NCI-H1092 treated with DMSO at 0.1 percent for 48 hours (cell line): ENCODE results near the gene WDR88.
"Not testable (repeated sequence)": the region's sequence is repeated elsewhere in the genome, so short reads cannot be mapped to it uniquely, and the experiment has no call there.

ENCODE experiments used
- DNase-seq: peaks from one replicate; lab custom pipeline; 2025; lab: John Stamatoyannopoulos, UW

WDR88 gene

GRCh38 chr19:33211794-33212435 lies 80.0 kb downstream of the WDR88 start:
- no peak for DNase-seq

GRCh38 chr19:33212436-33213172 lies 80.7 kb downstream of the WDR88 start:
- no peak for DNase-seq

- DNase-seq = peak; percentile 21
Measured at GRCh38 chr19:33214596-33214995, 82.7 kb downstream of the WDR88 start.

GRCh38 chr19:33215438-33216197 lies 83.7 kb downstream of the WDR88 start:
- DNase-seq = no peak

GRCh38 chr19:33216198-33216830 lies 84.4 kb downstream of the WDR88 start:
- no peak for DNase-seq

GRCh38 chr19:33217881-33218280 lies 86.0 kb downstream of the WDR88 start:
- no peak for DNase-seq

GRCh38 chr19:33219261-33219815 lies 87.4 kb downstream of the WDR88 start:
- DNase-seq = no peak

- no peak for DNase-seq
Measured at GRCh38 chr19:33220115-33220514, 88.2 kb downstream of the WDR88 start.

- DNase-seq = no peak
Measured at GRCh38 chr19:33220735-33221134, 88.8 kb downstream of the WDR88 start.

GRCh38 chr19:33221638-33222037 lies 89.7 kb downstream of the WDR88 start:
- no peak for DNase-seq

- not testable (repeated sequence) for DNase-seq
Measured at GRCh38 chr19:33222255-33222654, 90.3 kb downstream of the WDR88 start.

GRCh38 chr19:33224694-33225457 lies 93.0 kb downstream of the WDR88 start:
- DNase-seq = no peak
